CD4-positive, alpha-beta T cell treated with Interleukin-2 at 100 ng/mL for 4 hours (primary cell): Measurements from ENCODE around the gene CASZ1.

Source experiments
- DNase-seq: peaks from one replicate; pipeline ENCODE4 v3.0.0-alpha.2; 2020; ENCODE audit warnings: low spot score

CASZ1 gene

DNA sequence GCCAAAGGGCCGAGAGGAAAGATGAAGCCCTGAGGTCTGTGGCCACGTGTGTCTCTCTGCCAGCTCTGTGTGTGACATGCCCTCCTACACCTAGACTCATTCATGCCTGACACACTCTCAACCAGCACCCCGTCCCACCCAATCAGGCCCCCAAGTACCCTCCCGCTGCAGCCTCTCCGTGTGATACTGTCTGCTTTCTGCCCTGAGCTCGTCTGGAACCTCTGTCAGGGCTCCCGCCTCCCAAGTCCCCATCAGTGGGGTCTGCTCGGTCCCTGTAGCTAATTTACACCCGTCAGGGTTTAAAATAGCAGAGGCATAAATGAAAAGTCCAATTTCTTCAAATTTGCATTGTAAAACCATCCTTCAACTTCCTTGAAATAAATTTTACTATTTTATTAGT is 20.7 kb downstream of the CASZ1 start:
- DNase-seq: no peak

DNA sequence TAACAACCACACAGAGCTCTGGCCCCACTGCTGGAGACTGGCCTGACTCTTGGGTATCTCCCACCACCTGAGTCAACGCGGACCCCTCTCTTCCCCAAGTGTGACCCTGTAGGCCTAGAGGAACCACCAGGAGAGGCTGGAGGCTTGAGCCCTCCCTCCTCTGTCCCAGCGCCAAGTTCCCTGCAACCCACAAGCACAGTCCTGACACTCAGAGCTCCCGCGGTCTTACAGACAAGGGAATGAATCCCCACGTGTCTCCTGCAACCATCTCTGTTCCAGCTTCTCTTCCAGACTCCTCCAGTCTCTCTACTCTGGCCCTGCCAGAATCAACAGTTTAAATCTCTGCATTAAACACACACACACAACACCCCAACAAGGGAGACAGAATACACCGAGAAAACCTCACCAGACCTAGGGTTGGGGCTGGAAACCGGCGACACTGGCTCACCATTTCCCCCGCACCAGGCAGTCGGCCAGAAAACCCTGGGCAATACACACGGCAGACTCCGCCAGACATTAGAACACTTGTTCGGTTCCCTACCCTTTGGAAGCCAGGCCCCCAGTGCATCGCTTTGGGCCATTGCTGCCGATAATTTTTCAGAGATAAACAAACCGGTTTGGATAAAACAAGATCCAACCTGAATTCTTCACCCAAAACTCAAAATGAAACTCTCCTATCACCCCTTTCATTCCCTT is 21.7 kb downstream of the CASZ1 start:
- DNase-seq: no peak

DNA sequence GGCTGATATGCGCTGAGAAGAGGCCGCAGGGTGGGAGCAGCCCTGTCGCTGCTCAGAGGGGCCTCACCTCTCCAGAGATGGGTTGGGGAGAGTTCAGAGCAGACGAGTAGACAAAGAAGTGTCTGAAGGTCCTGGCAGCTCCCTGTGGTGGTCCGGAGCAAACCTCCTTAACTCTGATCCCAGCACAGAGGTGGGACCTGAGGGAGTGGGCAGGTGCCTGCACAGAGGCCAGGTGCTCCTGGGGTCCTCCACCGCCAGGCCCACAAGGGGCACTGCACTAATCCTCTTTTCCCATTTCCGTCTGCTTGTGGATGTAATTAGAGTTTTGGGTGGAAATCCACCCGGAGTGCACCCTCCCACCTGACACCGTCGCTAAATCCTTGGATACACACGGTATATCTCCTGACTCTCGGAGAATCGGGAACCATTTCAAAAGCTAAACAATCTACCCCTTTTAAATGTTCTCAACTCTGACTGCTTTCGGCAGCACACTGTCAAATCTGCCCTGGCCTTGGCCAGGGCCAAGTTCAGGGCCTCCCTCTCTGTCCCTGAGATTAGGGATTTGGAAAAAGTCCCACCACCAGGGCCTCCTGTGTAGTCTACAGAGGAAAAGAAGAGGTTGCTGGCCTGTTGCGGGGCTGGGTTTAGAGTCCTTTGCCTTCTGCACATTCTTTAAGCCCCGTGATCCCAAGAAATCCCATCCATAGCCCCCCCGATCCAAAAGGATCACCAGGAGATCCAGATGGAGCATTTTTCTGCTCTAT is 22.4 kb downstream of the CASZ1 start:
- DNase-seq: no peak

DNA sequence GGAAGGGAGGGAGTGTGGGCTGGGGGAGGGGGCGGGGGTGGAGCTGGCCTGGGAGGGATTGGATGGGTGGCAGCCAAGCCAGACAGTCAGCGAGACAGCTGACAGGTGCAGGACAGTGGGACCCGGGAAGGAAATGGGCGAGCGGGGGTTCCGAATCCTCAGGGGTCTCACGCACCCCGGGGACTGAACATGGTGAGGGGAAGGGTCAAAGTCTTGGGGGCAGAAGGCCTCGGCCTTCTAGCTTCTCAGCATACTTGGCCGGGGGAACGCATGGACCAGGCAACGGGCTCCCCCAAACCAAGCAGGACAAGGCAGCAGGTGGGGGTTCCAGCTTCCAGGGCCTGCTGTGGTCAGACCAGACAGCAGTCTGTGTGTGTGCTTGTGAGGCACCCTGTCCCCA is 23.1 kb downstream of the CASZ1 start:
- no peak for DNase-seq

DNA sequence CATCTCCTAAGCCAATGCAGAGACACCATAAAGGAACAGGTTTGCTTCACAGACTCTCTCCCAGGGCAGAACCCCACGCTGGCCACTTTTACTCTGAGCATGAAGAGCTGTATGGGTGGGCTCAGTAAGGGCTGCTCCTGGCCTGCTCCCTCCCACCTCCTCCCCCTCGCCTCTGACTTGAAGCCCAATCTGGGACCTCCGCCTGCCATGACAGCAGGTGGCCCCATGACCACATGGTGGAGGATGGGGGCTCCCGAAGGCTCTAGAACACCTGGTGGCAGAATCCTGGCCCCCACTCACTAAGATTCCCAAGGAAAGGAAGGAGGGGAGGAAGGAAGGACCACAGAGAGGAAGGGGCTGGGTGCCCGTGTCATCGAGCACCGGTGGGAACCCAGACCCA is 23.7 kb downstream of the CASZ1 start:
- DNase-seq: no peak

DNA sequence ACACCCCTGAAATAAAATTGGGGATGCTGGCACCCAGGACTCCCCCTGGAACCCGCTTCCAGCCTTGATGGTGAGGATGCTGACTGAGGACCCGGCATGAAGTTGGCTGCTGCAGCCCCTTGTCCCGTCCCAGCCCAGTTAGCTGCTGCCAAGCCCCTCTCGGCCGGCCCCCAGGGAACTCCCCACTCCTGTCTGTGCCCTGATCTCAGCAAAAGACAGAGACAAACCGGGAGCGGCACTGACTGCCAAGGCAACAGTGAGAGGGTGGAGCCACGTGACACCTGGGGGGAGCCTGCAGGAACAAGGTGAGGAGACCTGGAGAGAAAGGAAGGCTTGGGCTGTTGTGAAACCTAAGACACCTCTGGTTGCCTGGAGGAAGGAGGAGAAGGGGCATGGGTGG is 24.7 kb downstream of the CASZ1 start:
- DNase-seq: no peak

DNA sequence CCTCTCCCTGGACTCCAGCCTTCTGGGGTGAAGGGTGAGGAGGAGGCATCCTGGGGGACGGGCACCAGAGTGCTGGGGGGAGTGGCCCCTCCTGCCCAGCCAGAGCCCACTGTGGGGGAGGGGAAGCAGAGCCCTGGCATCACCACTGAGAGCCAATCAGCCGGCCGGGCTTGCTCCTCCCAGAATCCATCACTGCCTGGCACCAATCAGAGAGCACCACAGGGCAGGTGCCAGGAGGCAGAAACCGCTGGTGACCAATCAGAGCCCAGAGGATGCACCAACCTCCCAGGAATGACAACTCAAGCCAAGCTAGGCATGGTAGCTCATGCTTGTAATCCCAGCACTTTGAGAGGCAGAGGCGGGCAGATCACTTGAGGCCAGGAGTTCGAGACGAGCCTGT is 27.9 kb downstream of the CASZ1 start:
- no peak for DNase-seq

DNA sequence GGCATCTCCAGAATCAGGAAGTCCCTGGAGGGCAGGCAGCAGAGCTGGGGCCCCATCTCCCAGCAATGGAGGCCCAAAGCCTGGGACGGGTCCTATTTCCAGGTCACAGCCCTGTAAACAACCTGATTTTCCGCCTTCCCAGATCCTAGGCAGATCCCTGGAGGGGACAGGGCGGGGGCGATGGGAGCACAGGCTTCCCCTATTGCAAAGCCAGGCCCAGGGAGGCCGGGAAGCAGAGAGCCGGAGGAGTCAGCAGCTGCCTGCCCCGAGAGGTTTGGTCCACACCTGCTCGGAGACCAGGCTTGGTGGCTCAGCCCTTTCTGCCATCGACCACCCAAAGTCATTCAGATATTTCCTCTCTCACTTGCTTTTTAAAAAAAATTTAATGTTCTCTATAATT is 29.2 kb downstream of the CASZ1 start:
- DNase-seq: no peak

DNA sequence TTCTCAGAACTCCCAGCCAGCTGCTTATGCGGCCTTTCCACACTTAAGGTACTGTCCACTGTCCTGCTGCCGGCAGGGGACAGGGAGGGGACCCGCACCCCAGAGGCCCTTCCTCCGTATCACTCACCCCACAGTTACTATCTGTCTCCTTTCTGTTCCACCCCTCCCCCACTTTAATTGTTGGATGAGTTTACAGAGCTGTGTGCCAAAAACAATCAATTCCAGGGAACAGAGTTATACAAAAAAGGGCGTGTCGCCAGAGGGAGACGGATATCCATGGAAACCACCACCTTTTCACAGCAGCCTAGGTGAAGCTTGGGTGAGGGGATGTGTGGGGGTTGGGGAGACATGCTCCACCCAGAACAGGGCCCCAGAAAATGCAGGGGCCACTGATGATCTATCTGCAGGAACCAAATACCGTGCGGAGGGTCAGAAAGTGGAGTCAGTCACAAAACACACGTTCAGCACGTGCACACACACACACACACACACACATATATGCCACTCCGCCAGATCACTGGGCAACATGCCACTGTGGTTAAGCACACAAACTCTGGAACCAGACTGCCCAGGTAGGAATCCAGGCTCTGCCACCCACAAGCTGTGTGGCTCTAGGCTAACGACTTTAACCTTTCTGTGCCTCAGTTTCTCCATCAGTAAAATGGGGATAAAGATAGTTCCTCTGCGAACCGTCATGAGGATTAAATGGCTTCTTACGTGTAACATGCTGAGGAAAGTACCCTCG is 30.5 kb downstream of the CASZ1 start:
- no peak for DNase-seq

DNA sequence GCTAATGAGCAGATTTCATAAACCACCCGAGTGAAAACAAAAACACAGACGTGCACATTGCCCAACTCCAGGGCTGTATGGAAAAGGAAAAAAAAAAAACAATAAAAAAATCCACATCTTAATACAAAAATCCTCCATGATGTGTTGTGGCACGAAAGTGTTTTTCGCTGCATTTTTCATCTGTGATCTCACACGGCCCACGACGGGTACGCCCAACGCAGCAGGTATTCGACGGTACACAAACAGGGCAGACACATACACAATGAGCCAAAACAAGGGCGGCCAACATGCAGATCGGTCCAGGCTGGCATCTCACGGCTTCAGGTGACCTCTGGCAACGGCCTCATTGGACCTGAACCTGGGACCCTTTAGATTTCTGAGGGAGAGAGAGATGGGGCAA is 31.1 kb downstream of the CASZ1 start:
- DNase-seq: no peak

DNA sequence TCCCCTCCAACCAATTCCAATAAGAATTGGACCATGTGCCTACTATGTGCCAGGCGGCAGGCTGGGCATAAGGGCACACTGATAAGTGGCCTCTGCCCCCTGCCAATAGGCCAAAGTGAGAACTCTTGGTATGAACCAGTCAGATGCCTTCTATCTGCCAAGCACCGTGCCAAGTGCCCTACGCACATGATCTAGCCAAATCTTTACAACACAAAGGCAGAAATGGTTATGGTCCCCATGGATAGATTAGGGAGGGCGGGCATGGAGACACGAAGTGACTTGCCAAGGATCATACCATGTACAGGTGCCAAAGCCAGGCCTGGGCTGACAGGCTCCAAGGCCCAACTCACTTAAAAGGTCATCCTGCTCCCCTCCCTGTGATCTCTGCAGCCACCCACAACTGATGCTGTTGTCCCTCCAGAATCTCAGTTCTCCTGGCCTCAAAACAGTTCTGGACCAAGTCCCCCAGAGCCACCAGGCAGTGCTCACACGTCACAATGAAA is 32.1 kb downstream of the CASZ1 start:
- DNase-seq: no peak

DNA sequence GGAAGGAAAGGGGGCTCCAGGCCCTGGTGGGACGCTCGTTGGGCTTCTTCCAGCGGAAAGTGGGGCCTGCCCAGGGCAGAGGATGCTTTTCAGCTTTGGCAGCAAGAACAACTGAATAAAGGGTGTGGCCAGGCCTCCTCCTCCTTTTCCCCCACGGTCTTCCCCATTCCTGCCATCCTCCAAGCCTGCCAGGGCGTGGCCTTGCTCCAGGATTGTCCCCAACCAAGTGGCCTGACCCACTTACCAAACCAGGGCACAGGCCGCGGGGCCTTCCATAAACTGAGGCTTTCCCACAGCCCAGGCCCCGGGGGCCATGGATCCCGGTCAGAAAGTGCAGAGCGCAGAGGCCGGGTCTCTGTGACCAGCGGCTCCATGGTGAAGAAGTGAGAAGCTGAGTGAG is 33.6 kb downstream of the CASZ1 start:
- DNase-seq: no peak

DNA sequence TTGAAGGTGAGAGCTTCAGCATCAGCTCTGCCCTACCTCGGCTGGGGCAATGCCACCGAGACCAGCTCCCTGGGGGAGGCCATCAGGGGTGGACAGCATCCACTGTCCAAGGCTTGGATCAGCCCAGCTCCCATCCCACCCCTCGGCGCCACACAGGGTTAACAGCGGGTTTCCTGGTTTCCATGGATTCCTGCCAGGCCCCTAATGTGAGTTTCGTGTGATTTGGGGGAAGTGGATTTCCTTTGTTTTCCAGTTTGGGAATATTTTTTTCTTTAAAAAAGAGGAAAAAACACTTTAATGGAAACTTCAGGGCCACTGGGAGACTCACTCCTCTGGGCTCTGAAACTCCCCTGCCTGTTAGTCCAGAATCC is 34.3 kb downstream of the CASZ1 start:
- DNase-seq: no peak

DNA sequence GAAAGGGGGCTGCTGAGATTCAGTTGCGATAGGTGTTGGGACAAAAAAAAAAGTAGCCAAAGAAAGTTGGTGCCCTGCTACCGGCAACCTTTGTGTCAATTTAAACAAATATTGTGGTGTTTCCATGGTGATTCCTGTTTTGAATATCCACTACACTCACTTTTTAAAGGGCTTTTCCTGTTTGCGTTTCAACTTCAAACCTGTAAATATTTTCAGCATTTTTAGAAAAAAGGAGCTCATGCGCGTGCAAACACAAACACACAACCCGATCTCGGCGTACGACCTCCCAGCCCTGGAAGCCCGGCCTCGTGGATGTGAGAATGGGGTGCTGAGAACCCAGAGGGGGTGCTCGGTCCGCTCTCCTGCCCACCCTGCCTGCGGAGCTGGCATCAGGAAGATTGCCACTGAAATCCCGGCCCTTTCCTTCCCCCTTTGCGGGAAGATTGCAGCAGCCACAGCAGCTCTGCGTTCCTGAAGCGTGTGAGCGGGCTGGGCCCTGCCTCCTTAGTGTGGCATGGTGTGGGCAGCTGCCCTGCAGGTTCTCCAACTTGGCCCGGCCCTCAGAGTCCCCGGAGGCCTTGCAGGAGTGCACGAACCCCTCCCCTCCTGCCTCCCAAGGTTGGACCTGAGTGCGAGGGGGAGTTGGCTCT is 34.8 kb downstream of the CASZ1 start:
- DNase-seq: no peak

DNA sequence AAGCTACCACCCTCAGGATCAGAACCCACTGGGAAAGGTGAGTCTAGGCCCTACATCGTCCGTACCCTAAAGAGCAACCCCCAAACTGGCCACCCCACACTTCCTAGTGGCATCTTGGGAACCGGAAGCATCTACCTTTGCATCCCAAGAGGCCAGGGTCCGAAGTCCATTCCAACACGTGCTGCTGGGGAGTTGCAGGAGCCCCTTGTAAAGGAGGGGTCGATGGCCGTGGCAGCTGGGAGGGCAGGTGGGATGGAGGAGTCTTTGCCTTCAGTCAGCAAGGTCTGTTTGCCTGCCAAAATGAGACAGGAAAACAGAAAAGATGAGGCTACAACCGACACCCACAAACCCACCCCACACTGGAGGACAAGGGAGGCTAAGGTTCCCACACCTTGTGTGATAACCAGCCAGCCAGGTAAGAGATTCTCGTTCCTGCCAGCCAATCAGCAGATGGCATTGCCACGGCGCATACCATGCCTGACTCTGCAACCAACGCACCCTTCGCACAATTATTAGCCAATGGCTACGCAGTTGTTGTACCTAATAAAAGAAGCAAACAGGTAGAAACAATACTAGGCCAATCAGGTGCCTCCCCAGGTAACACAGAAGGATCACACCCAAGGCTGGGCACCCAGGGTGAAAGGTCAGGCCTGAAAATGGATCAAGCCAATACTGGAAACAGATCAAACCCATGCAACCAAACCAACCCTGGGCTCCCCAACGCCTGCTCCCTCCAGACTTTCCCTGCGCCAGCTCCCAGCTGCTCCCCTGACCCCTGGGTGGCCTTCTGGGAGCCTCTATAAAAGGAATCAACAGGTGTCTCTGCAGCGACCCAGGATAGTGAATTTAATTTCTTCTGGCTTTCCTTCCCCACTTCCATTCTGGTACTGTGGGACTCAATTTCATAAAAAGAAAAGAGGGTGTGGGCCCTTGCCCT is 35.6 kb downstream of the CASZ1 start:
- no peak for DNase-seq

DNA sequence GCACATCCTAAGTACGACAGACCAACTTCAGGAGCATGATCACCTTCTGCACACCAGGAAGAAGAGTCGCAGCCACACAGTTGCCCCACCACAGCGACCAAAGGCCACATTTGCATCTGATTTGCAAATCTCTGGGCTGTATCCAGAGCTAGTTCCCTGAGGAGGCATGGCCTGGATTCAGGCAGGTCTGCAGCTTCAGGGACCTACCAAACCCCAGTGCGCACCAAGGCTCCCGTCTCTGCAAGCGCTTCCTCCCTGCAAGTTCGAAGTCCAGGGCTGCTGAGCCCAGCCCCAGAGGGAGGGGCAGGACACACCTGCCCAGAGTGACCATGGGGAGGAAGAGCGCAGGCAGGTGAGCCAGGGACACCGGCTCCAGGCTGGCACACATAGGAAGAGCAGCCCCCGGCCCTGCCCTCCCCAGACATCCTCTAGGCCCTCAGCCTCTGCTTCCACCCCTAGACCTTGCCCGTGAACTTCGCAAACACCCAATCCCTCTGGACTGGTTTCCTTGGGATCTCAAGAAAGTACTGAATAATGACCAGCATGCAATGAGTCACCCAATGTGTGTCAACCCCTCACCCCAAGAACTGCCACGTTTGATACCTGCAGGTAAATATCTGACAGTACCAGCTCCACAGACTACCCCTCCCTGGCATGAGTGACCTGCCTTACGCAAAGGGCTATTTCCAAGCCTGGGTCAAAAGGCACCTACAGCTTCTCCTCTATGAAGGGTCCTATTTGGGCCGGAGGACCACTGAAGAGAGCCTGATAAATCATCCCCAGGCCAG is 36.8 kb downstream of the CASZ1 start:
- no peak for DNase-seq

DNA sequence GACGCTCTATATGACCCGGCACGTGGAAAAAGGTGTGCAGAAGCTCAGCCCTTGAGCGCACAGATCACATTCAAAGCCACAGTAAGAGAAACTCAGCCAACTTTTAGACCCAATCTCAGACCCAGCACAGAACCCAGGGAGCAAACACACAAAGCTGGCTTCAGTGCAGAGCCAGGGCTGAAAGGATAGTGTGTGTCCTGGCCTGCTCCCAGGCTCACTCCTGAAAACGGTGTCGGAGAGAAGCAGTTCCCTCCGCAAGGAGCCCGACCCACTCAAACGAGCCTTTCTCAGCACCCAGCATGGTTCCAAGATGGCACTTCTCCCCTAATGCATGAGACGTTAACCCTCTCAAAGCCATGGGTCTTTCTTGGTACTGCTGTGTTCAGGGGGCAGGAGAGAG is 39.6 kb downstream of the CASZ1 start:
- DNase-seq: no peak

DNA sequence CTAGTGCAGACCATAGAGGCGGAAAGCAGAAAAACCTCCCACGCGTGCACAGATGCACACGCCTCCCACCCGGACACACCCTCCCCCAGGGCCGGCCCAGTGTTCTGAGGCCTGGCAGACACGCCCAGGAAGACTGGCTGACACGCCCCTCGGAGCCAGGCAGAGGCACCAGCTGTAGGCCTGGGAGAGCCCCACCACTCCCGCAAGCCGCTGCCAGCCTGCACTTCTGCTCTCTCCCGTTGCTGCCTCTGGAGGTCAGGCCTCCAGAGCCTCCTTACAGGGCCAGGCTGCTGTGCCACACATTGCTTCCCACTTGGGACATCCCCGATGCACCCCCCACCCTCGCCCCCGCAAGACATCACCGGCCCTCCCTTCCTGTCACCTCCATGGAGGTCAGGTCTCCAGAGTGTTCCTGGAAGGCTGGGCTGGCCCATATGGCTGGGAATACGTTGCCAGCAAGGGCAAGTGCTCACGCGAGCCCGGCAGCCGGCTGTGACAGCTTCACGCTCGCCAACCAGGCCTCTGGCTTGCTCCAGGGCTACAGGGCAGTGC is 40.4 kb downstream of the CASZ1 start:
- peak; percentile 54 for DNase-seq

DNA sequence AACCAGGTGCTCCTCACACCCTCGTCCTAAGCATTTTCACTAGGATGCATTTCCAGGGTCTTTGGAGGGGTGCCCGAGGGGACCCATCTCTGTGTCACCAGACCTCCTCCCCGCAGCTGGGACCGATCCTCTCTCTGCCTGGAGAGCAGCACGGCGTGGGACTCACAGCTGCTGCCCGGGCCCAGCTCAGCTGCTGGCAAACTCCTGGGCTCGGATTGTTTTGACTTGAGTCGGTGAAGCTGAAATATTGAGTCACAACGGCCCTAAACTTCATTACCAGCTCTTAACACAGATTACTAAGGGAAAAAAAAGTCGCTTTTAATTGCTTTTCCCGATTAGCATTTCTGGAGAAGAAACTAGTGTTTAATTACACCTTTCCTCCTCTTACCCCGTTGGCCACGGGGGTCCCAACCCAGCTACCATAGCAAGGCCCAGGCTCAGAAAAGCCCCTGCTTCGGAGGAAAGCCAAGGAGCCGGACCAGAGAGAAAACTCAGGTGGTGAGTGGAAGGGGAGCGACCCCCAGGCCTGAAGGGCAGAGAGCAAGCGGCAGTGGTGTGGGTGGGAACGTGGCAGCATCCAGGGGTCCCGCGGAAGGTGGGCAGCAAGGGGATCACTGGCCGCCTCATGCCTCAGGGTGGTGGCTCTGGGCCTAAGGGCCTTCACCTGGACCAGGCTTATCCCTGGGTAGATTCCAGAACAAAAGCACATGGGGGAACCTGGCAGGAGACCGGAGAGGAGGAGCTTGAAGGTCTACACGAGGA is 41.7 kb downstream of the CASZ1 start:
- no peak for DNase-seq

DNA sequence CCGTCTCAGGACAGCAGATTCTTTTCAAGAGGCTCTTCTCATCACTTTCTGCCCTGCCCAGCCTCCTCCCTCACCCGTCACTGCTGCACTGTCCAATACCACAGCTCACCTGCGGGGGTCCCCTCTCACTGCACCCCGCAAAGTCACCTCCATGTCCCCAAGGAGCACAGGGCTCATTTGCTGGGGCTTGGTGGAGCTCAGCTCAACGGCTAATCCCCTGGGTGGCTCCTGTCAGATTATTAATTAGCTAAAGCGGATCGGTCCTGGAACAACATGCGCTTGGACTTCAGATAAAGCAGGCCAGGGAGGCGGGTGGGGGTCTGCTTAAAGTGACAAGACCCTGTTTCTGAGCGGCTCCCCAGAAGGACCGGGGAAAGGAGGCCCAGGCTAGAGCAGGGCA is 43.1 kb downstream of the CASZ1 start:
- DNase-seq: no peak
